GM18951 (cell line): Measurements from ENCODE around the gene PPP1R15A.

Experiments
- POLR2A ChIP-seq: IDR thresholded peaks from 4 replicates; pipeline ENCODE4 v1.6.1; 2011; ENCODE audit warnings: mild to moderate bottlenecking; ENCODE audit not compliant: insufficient read length, insufficient read depth; ENCODE audit errors: extremely low read depth
- in situ Hi-C: fragments of 300-500 bp; cut with MboI; formaldehyde crosslinking; loops from one replicate; pipeline ENCODE4 v1.12.0; 2022; ENCODE audit warnings: low sequenced_read_pairs, mixed read lengths, inconsistent platforms; ENCODE audit not compliant: unreplicated experiment

The PPP1R15A gene

GRCh38 chr19:48925240-48925843 is 53.1 kb downstream of the PPP1R15A start:
- TF ChIP-seq POLR2A, result no peak
- in situ Hi-C loops, result no loop called here
